Hepatocyte (in vitro differentiated cells): ENCODE measurements around the gene RSKR. TPM values are rescaled to one million over a fixed set of nuclear protein-coding genes. Genes with fewer than 3 reads are reported as not detected.
"Not testable (repeated sequence)": the region's sequence is repeated elsewhere in the genome, so short reads cannot be mapped to it uniquely, and the experiment has no call there.

ENCODE experiments used
- DNase-seq: peaks from one replicate; pipeline ENCODE4 v3.0.0-alpha.2; 2016; ENCODE audit warnings: low spot score
- H2AFZ ChIP-seq: fragments of 200-600 bp; sonication (generic); 2 replicates; pipeline ENCODE4 v1.6.0; 2016; ENCODE audit warnings: antibody characterized with exemption, mild to moderate bottlenecking
- H3K27ac ChIP-seq: fragments of 200-600 bp; sonication (generic); 2 replicates; pipeline ENCODE4 v1.5.1; 2016; ENCODE audit warnings: mild to moderate bottlenecking
- H3K27me3 ChIP-seq: fragments of 200-600 bp; sonication (generic); 2 replicates; pipeline ENCODE4 v1.6.1; 2016
- H3K36me3 ChIP-seq: fragments of 200-600 bp; sonication (generic); replicated peaks from 2 replicates; pipeline ENCODE4 v1.5.1; 2016; ENCODE audit warnings: low read depth; ENCODE audit not compliant: insufficient read depth
- H3K4me1 ChIP-seq: fragments of 200-600 bp; sonication (generic); 2 replicates; pipeline ENCODE4 v1.5.1; 2016; ENCODE audit warnings: mild to moderate bottlenecking, moderate library complexity; ENCODE audit not compliant: insufficient read depth
- H3K4me2 ChIP-seq: fragments of 200-600 bp; sonication (generic); 2 replicates; pipeline ENCODE4 v1.6.0; 2016
- H3K4me3 ChIP-seq: fragments of 200-600 bp; sonication (generic); 2 replicates; pipeline ENCODE4 v1.5.1; 2016; ENCODE audit warnings: mild to moderate bottlenecking
- H3K79me2 ChIP-seq: fragments of 200-600 bp; sonication (generic); 2 replicates; pipeline ENCODE4 v1.6.0; 2017; ENCODE audit warnings: mild to moderate bottlenecking
- H3K9me2 ChIP-seq: fragments of 200-600 bp; sonication (generic); replicated peaks from 2 replicates; pipeline ENCODE4 v1.6.0; 2017; ENCODE audit warnings: mild to moderate bottlenecking; ENCODE audit not compliant: insufficient read depth
- H3K9me3 ChIP-seq: fragments of 200-600 bp; sonication (generic); 2 replicates; pipeline ENCODE4 v1.5.1; 2016; ENCODE audit warnings: low read depth, mild to moderate bottlenecking
- H4K20me1 ChIP-seq: fragments of 200-600 bp; sonication (generic); 2 replicates; pipeline ENCODE4 v1.6.0; 2016; ENCODE audit warnings: mild to moderate bottlenecking; ENCODE audit not compliant: insufficient read depth, poor library complexity, severe bottlenecking
- CTCF ChIP-seq: fragments of 200-600 bp; sonication (generic); IDR thresholded peaks from 2 replicates; pipeline ENCODE4 v1.5.1; 2016; ENCODE audit warnings: antibody characterized with exemption, mild to moderate bottlenecking; ENCODE audit not compliant: poor library complexity
- EZH2 ChIP-seq: fragments of 200-600 bp; sonication (generic); IDR thresholded peaks from 2 replicates; pipeline ENCODE4 v1.6.1; 2016; ENCODE audit warnings: antibody characterized with exemption, mild to moderate bottlenecking, borderline replicate concordance
- EZH2phosphoT487 ChIP-seq: fragments of 200-600 bp; sonication (generic); IDR thresholded peaks from one replicate; pipeline ENCODE4 v1.6.1; 2018; ENCODE audit warnings: antibody characterized with exemption, mild to moderate bottlenecking, low read depth, moderate library complexity; ENCODE audit not compliant: unreplicated experiment, severe bottlenecking
- WGBS: methylation state at CpG from one replicate; pipeline ENCODE4 v1.1.6; 2016; ENCODE audit warnings: low lambda C conversion rate; ENCODE audit errors: missing lambda C conversion rate; 5-methylcytosine and 5-hydroxymethylcytosine counted together
- polyA plus RNA-seq: library from polyadenylated mRNA; unstranded; fragments of >200 nt; fragmentation: Nextera tagmentation; extraction: Ambion mirVana; gene quantifications from 2 replicates; pipeline ENCODE4 v1.2.1, GENCODE V29; 2016
- total RNA-seq: library from RNA; depleted of rRNA; stranded (reverse); fragments of >200 nt; gene quantifications from 2 replicates; pipeline ENCODE4 v1.2.3, GENCODE V29; 2014

RSKR gene
- total and polyA plus RNA-seq, 2 experiments from 2014 or later = 2.2 to 5.3 TPM

DNA sequence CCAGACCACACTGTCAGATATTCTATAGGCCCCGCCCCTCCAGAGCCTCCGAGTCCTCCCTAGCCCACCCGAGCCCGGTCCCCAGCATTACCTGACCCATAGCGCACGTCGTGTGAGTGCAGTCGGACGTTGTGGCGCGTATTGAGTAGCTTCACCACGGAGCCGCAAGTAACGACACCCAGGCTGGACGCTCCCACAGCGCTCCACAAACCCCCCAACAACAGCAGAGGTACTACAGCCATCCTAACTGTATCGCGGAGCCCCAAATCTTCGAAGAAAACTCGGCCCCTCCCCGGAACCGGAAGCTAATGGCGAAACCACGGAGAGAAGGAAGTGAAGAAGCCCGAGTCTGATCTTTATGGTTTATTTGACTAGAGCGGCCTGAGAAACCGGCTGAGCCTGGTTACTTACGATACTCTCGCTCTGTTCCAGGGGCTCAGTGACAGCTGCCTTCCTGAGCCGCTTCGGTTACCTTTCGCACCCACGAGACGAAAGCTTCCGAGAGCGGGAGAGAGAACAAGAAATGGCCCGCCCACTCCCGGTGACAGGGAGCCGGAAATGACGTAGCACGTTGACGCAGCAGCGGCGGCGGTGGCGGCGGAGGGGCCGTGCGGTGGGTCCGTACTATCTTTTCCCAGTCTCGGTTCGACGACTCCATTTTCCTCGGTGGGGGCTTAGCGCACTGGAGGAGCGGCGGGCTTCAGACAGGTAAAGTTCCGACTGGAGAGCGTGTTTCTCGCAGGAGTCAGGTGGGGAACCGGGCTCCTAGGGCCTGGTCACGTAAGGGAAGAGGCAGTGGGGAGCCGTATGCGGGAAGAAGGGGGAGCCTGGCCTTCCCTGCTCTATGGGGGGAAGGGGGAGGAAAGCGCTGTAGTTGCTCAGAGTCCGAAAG is 47.9 kb upstream of the RSKR start, which contains the start of the genes SDF2 and SUPT6H:
TSS of gene SDF2 (minus strand) at position 272 of the 892 bp plus-strand sequence. CDS start at position 242, 30 bp downstream.
TSS of gene SUPT6H (plus strand) at position 571 of the 892 bp plus-strand sequence. CDS start 11,197 bp downstream, outside the sequence.
- Histone ChIP-seq H3K9me3 (no peaks in the 10 kb centered on the region), H2AFZ (peak within 1 kb of the TSS; percentile 43), H3K9me2 (no peaks in the 10 kb centered on the region), H3K27ac (peak within 1 kb of the TSS; percentile 95), H3K79me2 (peaks cover 88% of the 10 kb centered on the region), H3K4me1 (peaks cover 16% of the 10 kb centered on the region), H3K4me3 (peak within 1 kb of the TSS; percentile 47), H4K20me1 (peaks cover 37% of the 10 kb centered on the region), H3K4me2 (peak within 1 kb of the TSS; percentile 94), H3K27me3 (no peaks in the 10 kb centered on the region), H3K36me3 (no peaks in the 10 kb centered on the region)
- WGBS = under 1% methylated on average over 65 of the region's 66 CpGs
- DNase-seq = peak; percentile 95
- TF ChIP-seq CTCF (no peak), EZH2 (no peak), EZH2phosphoT487 (no peak)

DNA sequence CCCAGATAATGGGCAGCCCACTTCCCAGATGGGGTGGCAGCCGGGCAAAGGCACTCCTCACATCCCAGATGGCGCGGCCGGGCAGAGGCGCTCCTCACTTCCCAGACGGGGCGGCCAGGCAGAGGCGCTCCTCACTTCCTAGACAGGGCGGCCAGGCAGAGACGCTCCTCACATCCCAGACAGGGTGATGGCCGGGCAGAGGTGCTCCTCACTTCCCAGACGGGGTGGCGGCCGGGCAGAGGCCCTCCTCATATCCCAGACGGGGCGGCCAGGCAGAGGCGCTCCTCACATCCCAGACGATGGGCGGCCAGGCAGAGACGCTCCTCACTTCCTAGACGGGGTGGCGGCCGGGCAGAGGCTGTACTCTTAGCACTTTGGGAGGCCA is 45.5 kb upstream of the RSKR start:
- not testable (repeated sequence) for H3K36me3 ChIP-seq, H3K27ac ChIP-seq, H3K9me3 ChIP-seq, H3K9me2 ChIP-seq, DNase-seq, H2AFZ ChIP-seq, H3K27me3 ChIP-seq, H3K4me2 ChIP-seq, H3K4me3 ChIP-seq
- H3K4me1 ChIP-seq = peaks cover 16% of the 10 kb centered on the region
- H4K20me1 ChIP-seq = peaks cover 20% of the 10 kb centered on the region
- peaks cover 88% of the 10 kb centered on the region for H3K79me2 ChIP-seq
- WGBS = 97% methylated on average over 15 of the region's 23 CpGs

DNA sequence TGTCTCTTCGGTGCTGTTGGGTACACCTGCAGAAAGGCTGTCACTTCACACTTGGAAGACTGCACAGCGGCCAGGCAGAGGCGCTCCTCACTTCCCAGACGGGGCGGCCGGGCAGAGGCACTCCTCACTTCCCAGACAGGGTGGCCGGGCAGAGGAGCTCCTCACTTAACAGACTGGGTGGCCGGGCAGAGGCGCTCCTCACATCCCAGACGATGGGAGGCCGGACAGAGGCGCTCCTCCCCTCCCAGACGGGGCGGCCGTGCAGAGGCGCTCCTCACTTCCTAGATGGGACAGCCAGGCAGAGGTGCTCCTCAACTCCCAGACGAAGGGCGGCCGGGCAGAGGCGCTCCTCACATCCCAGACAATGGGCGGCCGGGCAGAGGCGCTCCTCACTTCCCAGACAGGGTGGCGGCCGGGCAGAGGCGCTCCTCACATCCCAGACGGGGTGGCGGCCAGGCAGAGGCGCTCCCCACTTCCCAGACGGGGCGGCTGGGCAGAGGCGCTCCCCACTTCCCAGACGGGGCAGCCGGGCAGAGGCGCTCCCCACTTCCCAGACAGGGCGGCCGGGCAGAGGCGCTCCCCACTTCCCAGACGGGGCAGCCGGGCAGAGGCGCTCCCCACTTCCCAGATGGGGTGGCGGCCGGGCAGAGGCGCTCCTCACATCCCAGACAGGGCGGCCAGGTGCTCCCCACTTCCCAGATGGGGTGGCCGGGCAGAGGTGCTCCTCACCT is 44.9 kb upstream of the RSKR start:
- not testable (repeated sequence) for H3K9me2 ChIP-seq

DNA sequence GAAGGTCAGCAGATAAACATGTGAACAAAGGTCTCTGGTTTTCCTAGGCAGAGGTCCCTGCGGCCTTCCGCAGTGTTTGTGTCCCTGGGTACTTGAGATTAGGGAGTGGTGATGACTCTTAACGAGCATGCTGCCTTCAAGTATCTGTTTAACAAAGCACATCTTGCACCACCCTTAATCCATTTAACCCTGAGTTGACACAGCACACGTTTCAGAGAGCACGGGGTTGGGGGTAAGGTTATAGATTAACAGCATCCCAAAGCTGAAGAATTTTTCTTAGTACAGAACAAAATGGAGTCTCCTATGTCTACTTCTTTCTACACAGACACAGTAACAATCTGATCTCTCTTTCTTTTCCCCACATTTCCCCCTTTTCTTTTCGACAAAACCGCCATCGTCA is 44.4 kb upstream of the RSKR start:
- H4K20me1 ChIP-seq, H3K4me2 ChIP-seq, H3K9me2 ChIP-seq, H3K27ac ChIP-seq, H2AFZ ChIP-seq, H3K4me3 ChIP-seq, H3K27me3 ChIP-seq, H3K9me3 ChIP-seq, DNase-seq, H3K36me3 ChIP-seq: not testable (repeated sequence)
- peaks cover 84% of the 10 kb centered on the region for H3K79me2 ChIP-seq
- H3K4me1 ChIP-seq = peaks cover 13% of the 10 kb centered on the region
- WGBS = 74% methylated on average over 8 of the region's 8 CpGs

More for the DNA sequence above, 44.9 kb upstream of the RSKR start:
- WGBS = 98% methylated on average over 17 of the region's 46 CpGs
- not testable (repeated sequence) for H3K9me3 ChIP-seq, H3K36me3 ChIP-seq, DNase-seq, H3K27me3 ChIP-seq, H2AFZ ChIP-seq, H3K4me2 ChIP-seq, H3K27ac ChIP-seq, H3K4me3 ChIP-seq
- H4K20me1 ChIP-seq = peaks cover 14% of the 10 kb centered on the region
- H3K4me1 ChIP-seq = peaks cover 16% of the 10 kb centered on the region
- H3K79me2 ChIP-seq = peaks cover 88% of the 10 kb centered on the region
